T1000 (cell line): ENCODE measurements around the gene SSNA1.

Experiments used
- DNase-seq: peaks from one replicate; lab custom pipeline; 2025; ENCODE audit warnings: mixed read lengths; lab: John Stamatoyannopoulos, UW

Gene SSNA1

DNA sequence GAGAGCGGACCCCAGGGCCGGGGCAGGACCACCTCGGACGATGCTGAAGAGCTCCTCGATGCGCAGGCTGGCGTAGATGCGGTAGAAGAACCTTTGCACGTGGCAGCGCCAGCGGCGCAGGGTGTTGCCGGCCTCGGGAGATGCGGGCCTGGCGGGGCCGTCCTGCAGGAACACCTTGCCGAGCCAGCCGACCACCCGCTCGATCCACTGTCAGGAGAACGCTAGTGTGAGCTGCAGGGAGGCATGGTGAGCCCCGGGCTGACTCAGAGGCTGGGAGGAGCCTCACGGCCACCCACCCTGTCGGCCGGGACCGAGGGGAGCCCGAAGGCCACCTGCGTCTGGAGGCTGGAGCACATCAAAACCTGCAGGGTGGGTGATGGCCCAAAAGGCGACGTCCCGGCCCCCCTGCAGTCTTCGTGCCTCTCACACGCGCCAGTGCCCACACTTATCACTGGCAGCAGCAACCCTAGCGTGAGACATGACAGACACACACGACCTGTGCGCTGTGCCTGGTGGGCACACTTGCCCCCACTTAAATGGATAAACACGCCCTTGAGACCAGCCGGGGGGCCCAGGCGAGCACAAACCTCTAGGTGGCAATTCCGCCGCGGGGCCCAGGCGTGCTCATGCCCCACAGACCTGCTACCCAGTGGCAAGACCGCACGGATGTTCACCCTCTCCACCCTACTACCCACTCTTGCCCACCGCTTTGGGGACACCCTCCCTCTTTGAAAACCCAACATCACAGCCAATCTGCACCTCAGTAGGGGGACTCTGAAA lies 3.4 kb upstream of the SSNA1 start:
- no peak for DNase-seq

DNA sequence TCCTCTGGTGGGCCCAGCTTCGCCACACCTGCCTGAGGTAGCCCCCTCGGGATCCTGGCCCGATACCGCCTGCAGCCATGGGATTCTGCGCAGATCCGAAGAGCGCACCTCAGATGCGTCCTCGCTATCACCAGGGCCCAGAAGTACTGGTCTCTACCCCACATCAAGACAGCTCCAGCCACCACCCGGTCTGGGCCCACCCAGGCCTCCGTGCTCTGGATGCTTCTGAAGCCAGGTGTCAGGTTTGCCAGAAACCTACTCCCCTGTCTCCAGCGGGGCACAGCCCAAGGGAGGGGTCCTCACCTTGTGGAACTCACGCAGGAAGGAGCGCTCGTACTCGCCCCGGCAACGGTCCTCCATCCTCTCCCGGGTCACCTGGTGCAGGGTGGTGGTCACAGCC lies 2.6 kb upstream of the SSNA1 start:
- DNase-seq, result no peak

- no peak for DNase-seq
These were observed 2.1 kb upstream of the SSNA1 start for GRCh38 chr9:137186385-137186784.

- DNase-seq, result no peak
These were observed 1.1 kb upstream of the SSNA1 start for GRCh38 chr9:137187386-137187785.

DNA sequence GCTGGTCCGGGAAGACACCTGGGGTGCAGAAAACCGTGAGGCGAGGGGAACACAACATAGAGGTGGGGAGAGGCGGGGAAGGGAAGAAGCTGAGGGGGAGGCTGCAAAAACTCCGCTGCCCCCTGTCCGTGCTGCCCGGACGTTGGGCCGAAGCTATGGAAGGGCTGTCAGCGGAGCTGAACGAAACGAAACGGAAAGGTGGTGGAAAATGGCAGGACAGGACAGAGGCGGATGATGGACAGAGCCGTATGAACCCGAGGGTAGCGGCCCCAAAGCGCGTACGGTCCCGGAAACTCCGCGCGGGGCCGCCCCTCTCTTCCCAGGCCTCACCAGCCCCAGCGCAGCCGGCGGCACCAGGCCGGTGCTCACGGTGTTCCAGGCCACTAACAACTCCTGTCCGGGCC lies 388 bp upstream of the SSNA1 start:
- DNase-seq, result no peak

- DNase-seq, result no peak
These were observed 1.1 kb downstream of the SSNA1 start for GRCh38 chr9:137189297-137190295.

DNA sequence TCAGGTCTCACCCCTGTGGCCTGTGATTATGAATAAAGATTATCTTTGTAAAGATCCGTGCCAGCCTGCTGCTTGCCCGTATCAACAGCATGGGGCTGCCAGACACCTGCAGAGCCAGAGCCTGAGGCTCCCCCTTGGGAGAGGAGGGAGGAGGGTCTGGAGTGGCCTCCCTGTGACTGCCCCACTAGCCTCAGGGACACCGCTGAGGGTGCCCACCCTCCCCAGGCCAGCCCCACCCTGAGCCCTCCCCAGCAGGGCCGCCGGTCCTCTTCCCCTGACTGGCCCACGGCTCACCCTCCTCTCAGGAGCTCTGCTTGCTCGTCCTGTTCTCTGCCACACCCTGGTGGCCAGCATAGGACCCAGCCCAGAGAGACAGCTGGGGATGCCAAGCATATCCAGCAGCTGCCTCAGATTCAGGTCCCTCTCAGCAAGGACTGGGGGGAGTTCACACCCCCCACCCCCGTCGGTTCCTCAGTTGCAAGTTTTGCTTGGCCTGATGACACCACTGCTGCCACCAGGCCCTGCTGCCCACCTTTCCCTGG lies 1.9 kb downstream of the SSNA1 start:
- DNase-seq, result no peak

DNA sequence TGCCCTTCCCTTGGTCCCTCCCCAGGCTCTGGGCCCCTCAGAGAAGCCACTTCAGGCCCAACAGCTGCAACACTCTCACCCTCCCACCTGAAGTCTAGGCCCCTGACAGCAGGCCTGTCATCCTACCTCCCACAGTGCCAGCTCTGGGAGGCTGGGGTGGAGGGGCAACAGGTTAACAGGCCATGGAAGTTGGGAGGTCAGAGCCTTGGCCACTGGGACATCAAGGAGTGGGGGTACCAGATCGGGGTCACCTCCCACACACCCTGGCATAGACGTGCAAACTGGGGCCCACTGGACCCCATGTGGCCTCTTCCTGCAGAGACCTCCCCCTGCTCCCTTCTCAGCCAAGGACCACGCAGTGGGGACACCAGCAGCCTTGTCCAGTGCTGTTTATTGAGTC lies 2.8 kb downstream of the SSNA1 start:
- no peak for DNase-seq

DNA sequence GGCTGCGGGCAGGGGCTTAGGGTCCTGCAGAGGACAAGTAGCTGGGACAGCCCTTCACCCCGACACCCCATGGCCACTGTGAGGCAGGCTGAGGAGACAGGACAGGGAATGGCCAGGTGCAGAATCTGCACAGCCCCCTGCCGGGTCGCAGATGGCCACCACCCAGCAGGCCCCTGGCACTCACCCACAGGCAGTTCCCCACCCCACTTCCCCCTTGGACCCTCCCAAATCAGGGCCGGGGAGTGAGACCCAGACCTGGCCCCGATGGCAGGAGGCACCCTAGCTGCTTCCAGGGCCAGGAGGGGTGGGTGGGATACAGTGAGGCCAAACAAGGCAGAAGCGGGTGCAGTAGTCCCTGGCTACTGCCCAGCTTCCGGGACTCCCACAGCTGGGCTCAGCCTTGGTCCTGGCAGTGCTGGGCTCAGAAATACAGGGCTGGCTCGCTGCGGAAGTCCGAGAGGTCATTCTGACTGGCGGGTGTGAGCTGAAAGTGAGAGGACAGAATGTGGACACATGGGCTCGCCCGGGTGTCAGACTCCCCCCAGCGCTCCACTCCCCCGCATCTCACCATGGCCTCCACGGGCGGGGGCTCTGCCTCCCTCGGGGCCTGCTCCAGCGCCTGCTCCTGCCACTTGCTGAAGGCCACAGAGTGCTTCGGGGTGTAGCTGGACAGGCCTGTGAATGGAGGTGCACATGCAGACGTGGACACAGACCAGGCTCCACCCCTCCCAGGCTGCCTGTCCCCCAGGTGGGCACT lies 3.4 kb downstream of the SSNA1 start:
- no peak for DNase-seq

DNA sequence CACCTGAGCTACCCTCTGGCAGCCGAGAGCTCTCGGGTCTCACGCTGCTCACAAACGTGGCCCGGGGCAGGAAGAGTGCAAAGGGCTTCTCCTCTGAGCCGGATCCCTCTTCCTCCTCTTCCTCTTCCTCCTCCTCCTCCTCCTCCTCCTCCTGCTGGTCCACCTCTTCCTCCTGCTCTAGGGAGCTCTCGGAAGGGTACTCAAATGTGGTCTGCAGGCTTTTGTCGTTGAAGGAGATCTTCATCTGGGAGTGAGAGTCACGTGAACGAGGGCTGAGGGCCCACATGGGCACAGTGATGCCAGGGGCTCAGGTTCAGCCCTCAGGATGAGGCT lies 3.9 kb downstream of the SSNA1 start:
- no peak for DNase-seq

DNA sequence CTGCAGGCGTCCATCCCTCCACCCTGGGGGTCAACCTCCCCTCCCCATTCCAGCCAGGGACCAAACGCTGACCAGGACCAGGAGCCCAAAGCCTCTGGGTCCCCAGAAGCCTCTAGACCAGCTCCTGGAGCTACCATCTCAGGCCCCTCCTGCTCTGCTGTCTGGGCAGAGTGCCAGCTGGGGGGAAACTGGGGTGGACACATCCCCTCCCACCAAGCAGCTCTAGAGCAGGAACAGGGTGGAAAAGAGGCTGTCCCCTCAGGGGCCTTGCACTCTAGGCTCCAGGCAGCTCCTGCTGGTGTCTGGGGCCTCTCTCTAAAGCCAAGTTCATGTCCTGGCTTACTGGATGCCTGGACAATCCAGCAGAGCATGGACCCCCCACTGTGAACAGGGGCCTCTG lies 4.4 kb downstream of the SSNA1 start:
- no peak for DNase-seq

DNA sequence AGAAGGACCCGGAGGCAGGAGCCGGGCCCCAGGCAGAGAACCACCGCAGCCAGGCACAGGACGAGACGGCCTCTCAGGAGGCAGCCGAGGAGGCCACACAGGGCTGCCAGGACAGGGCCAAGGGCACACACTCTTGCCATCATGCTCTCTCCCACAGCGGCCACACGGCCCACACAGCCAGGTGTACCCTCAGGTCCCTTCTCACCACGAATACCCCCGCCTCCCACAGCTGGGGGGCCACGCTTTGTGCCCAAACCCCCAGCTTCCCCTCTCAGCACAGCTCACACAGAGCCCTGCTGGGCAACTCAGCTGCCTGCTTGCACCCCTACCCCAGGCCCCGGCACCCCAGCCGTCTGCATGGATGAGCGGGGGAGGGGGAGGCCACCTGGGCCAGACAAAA lies 5.3 kb downstream of the SSNA1 start:
- no peak for DNase-seq

GRCh38 chr9:137194388-137194787 lies 5.9 kb downstream of the SSNA1 start:
- no peak for DNase-seq

DNA sequence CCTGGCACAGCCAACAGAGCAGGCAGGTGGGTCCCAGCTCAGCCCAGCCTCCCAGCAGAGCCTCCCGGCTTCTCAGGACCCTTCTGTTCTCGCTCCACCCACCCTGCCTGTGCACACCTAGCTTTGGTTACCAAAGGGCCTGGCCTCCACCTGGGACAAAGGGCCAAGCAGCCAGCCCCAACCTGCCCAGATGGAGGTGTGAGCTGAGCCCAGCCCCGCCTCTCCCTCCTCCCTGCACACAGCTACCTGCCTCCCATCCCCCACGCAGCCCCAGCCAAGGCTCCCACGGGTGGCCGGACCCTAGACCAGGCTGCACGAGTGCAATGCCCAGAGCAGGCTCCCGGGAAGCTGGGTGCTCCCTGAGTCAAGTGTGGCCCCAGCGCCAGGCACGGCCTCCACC lies 6.4 kb downstream of the SSNA1 start:
- no peak for DNase-seq

GRCh38 chr9:137195525-137196220 lies 7.2 kb downstream of the SSNA1 start:
- DNase-seq, result no peak

DNA sequence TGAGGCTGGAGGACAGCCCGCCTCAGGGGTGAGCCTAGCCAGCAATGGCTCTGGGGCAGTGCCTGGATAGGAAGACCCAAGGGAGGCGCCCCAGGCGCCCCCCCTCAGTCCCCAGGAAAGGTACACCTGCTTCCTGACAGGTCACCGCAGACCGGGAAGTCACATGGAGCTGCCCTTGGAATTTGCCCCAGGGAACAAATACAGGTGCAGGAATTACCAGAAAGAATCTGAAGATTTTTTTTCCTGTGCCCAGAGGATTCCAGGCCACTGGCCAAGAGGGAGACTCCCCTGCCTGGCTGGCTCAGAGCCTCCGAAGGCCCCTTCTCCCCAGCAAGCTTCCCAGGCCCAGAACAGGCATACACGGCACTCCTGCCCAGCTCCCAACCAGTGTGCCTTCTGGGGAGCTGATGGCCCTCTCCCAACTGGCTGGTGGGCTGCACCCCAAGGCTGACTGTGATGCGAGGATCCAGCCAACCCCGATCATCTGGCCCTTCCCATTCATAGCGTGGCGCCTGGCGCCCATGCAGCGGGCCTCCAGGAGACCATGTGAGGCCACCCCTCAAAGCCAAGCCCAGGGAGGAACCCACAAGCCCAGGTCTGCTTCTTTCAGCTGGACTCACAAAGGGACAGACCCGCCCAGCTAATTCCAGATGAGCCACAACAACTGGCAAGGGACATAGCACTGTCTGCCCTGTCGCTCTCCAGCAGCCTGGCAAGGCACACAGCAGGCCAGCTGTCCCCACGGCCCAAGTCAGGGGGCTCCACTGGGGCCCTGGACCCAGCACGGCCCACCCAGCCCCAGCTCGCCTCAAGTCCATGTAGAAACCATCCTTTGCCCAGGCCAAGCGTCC lies 9.8 kb downstream of the SSNA1 start:
- no peak for DNase-seq

GRCh38 chr9:137198902-137199283 lies 10.4 kb downstream of the SSNA1 start:
- no peak for DNase-seq

- no peak for DNase-seq
These were observed 11.1 kb downstream of the SSNA1 start for GRCh38 chr9:137199411-137200121.

GRCh38 chr9:137200311-137201204 lies 12.1 kb downstream of the SSNA1 start, which contains the start of gene TPRN:
Gene TPRN, minus strand, starts transcription at chr9:137200741. Its CDS starts 30 bp downstream, at chr9:137200711.
- peak; percentile 97 for DNase-seq
